HepG2 (cell line): Measurements from ENCODE around the gene ENTHD1. TPM values are rescaled to one million over a fixed set of nuclear protein-coding genes. Genes with fewer than 3 reads are reported as not detected.

Experiments used
- ATAC-seq: fragments of 200-7000 bp; cut with Tn5 transposase; 3 replicates; pipeline ENCODE4 v1.9.1; 2020; ENCODE audit warnings: mild to moderate bottlenecking, moderate library complexity
- BruUV-seq: library from RNA; stranded (reverse); fragments of 400-500 nt; replicated peaks from 2 replicates; lab custom pipeline; 2021; lab: Mats Ljungman, UMichigan
- CTCF ChIA-PET: fragments of 300-600 bp; formaldehyde crosslinking; extraction: SDS; loops from one replicate; lab custom pipeline; 2021; ENCODE audit warnings: low total read pairs, inconsistent platforms, low intra/inter-chr PET ratio; lab: Yijun Ruan, JAX
- POLR2A ChIA-PET: fragments of 350-600 bp; sonication (Branson Sonifier 250); formaldehyde crosslinking; loops from one replicate; lab custom pipeline; 2020; ENCODE audit warnings: antibody characterized with exemption, inconsistent platforms; lab: Yijun Ruan, JAX
- DNase-seq: peaks from one replicate; pipeline ENCODE4 v3.0.0-alpha.2; 2015; ENCODE audit warnings: low spot score
- FAIRE-seq: peaks from 3 replicates; lab custom pipeline; 2011; peaks lifted over from hg19 to GRCh38; lab: Jason Lieb, UNC
- H2AFZ ChIP-seq: one replicate; pipeline ENCODE4 v1.6.1; 2011; ENCODE audit warnings: low read length, inconsistent platforms
- H3K27ac ChIP-seq: fragments of 300-600 bp; 3 replicates; pipeline ENCODE4 v1.8.0; 2011; ENCODE audit warnings: mixed run types, mild to moderate bottlenecking, mixed read lengths, low read length, inconsistent platforms; ENCODE audit not compliant: insufficient read depth; ENCODE audit errors: extremely low read length
- H3K27me3 ChIP-seq, 2 experiments: fragments of 200-600 bp in 1 of 2; 2 replicates in 1 of 2; 3 replicates in 1 of 2; pipeline versions ENCODE4 v1.6.0 to v1.8.0; 2011; ENCODE audit warnings: low read length in 2 of 2, mild to moderate bottlenecking in 2 of 2, moderate library complexity in 2 of 2, inconsistent platforms in 1 of 2; ENCODE audit not compliant: insufficient read depth in 2 of 2, control insufficient read depth in 1 of 2
- H3K36me3 ChIP-seq, 2 experiments: fragments of 200-600 bp in 1 of 2; replicated peaks in 1 of 2; 2 replicates in 1 of 2; 3 replicates in 1 of 2; pipeline versions ENCODE4 v1.5.1 to v1.8.0; 2011; ENCODE audit warnings: low read length in 2 of 2, inconsistent platforms in 1 of 2; ENCODE audit not compliant: insufficient read depth in 2 of 2, control insufficient read depth in 1 of 2
- H3K4me1 ChIP-seq: 2 replicates; pipeline ENCODE4 v1.5.1; 2012; ENCODE audit warnings: low read length, inconsistent platforms; ENCODE audit not compliant: insufficient read depth
- H3K4me2 ChIP-seq: 2 replicates; pipeline ENCODE4 v1.6.0; 2011; ENCODE audit warnings: low read depth, low read length, inconsistent platforms
- H3K4me3 ChIP-seq, 3 experiments: fragments of 200-600 bp in 1 of 3; sonication (generic), shearing (Covaris generic) in 1 of 3; replicated peaks in 1 of 3; 2 replicates each; pipeline ENCODE4 v1.5.1; 2011 to 2016; ENCODE audit warnings: low read length in 3 of 3, inconsistent platforms in 2 of 3, low read depth in 2 of 3, mild to moderate bottlenecking in 2 of 3, control low read depth in 1 of 3, mixed read lengths in 1 of 3; ENCODE audit not compliant: insufficient read depth in 1 of 3
- H3K79me2 ChIP-seq: one replicate; pipeline ENCODE4 v1.6.1; 2011; ENCODE audit warnings: low read length, inconsistent platforms; ENCODE audit not compliant: insufficient read depth
- H3K9ac ChIP-seq: 2 replicates; pipeline ENCODE4 v1.6.0; 2011; ENCODE audit warnings: mild to moderate bottlenecking, low read depth, low read length, inconsistent platforms; ENCODE audit not compliant: insufficient read depth
- H3K9me3 ChIP-seq: 2 replicates; pipeline ENCODE4 v1.5.1; 2012; ENCODE audit warnings: mild to moderate bottlenecking, low read length
- H4K20me1 ChIP-seq: 2 replicates; pipeline ENCODE4 v1.6.0; 2011; ENCODE audit warnings: inconsistent platforms, mild to moderate bottlenecking, low read length, moderate library complexity; ENCODE audit not compliant: insufficient read depth
- ATF7 ChIP-seq, 2 experiments: fragments of 450-650 bp in 1 of 2; sonication (generic) in 1 of 2; formaldehyde crosslinking in 1 of 2; IDR thresholded peaks; 2 replicates each; pipeline versions ENCODE4 v1.4.0 to v1.6.1; 2016 to 2020; ENCODE audit warnings: antibody characterized with exemption in 1 of 2, mild to moderate bottlenecking in 1 of 2, missing genetic modification reagents in 1 of 2
- FOXA1 ChIP-seq, 2 experiments: fragments of 450-650 bp in 1 of 2; sonication (generic) in 1 of 2; formaldehyde crosslinking in 1 of 2; IDR thresholded peaks; 2 replicates each; pipeline versions ENCODE4 v1.4.0 to v1.6.1; 2016 to 2020; ENCODE audit warnings: missing genetic modification reagents in 1 of 2
- MTF2 ChIP-seq: sonication (generic); formaldehyde crosslinking; IDR thresholded peaks from 2 replicates; pipeline ENCODE4 v1.5.0; 2020; ENCODE audit warnings: missing genetic modification reagents, borderline replicate concordance
- NPAS2 ChIP-seq: sonication (generic); formaldehyde crosslinking; IDR thresholded peaks from 2 replicates; pipeline ENCODE4 v1.8.0; 2022; ENCODE audit warnings: mild to moderate bottlenecking, missing genetic modification reagents, borderline replicate concordance
- POLR2AphosphoS2 ChIP-seq: IDR thresholded peaks from 2 replicates; pipeline ENCODE4 v1.6.1; 2011; ENCODE audit warnings: low read depth, low read length, improper control_type of control experiment
- RNF2 ChIP-seq: fragments of 450-650 bp; conservative IDR thresholded peaks from 2 replicates; pipeline ENCODE4 v1.6.1; 2016; ENCODE audit warnings: low read depth
- SP5 ChIP-seq: IDR thresholded peaks from 2 replicates; pipeline ENCODE4 v1.6.1; 2016; ENCODE audit warnings: low read depth, borderline replicate concordance
- TEAD3 ChIP-seq: optimal IDR thresholded peaks from 2 replicates; pipeline ENCODE3; 2016; ENCODE audit warnings: borderline replicate concordance
- TRIM24 ChIP-seq: sonication (generic); formaldehyde crosslinking; IDR thresholded peaks from 2 replicates; pipeline ENCODE4 v1.8.0; 2022; ENCODE audit warnings: mild to moderate bottlenecking, missing genetic modification reagents
- ZKSCAN1 ChIP-seq: fragments of 150-350 bp; IDR thresholded peaks from 2 replicates; pipeline ENCODE4 v1.6.1; 2014; ENCODE audit warnings: low read length
- ZNF20 ChIP-seq: sonication (generic); formaldehyde crosslinking; IDR thresholded peaks from 2 replicates; pipeline ENCODE4 v1.4.0; 2020; ENCODE audit warnings: mild to moderate bottlenecking, moderate library complexity, missing genetic modification reagents
- ZNF768 ChIP-seq: sonication (generic); formaldehyde crosslinking; IDR thresholded peaks from 2 replicates; pipeline ENCODE4 v1.4.0; 2020; ENCODE audit warnings: missing genetic modification reagents
- WGBS: methylation state at CpG from one replicate; pipeline ENCODE4 v1.1.6; 2017; ENCODE audit warnings: low lambda C conversion rate; 5-methylcytosine and 5-hydroxymethylcytosine counted together
- in situ Hi-C: cut with HindIII; loops from 2 replicates; pipeline ENCODE4 v1.10.0; 2017; ENCODE audit warnings: low pct_unique_long_range_greater_than_20kb; ENCODE audit not compliant: extremely low pct_ligation_motif_present
- intact Hi-C: fragments of 100-400 bp; cut with micrococcal nuclease; formaldehyde crosslinking; loops from one replicate; pipeline ENCODE4 v1.10.0; 2022; ENCODE audit not compliant: unreplicated experiment
- polyA plus RNA-seq, 8 experiments: library from polyadenylated mRNA; depleted of rRNA in 3 of 8; stranded (reverse) in 7 of 8; unstranded in 1 of 8; fragments of >200 nt; fragmentation: Illumina TruSeq in 4 of 8; extraction: Trizol in 4 of 8; gene quantifications; 2 replicates each; pipeline versions ENCODE4 v1.2.1 to v1.2.3, GENCODE V29; 2011 to 2016; ENCODE audit warnings: low read depth in 4 of 8, missing spikeins in 1 of 8, mixed read lengths in 1 of 8; ENCODE audit not compliant: insufficient read depth in 1 of 8
- total RNA-seq, 5 experiments: library from RNA; depleted of rRNA; stranded (reverse); fragments of >200 nt; fragmentation: Illumina TruSeq; extraction: Trizol; gene quantifications; 2 replicates each; pipeline ENCODE4 v1.2.3, GENCODE V29; 2016; ENCODE audit warnings: low read depth in 1 of 5
- TF ChIP-seq, protein P1 (sequence below), 2 experiments: IDR thresholded peaks; 2 replicates each; pipeline ENCODE4 v1.6.1; 2011 to 2012; ENCODE audit warnings: low read length in 2 of 2, borderline replicate concordance in 1 of 2, low read depth in 1 of 2, mild to moderate bottlenecking in 1 of 2, moderate library complexity in 1 of 2
- TF ChIP-seq, protein P2 (sequence below): fragments of 450-650 bp; IDR thresholded peaks from 2 replicates; pipeline ENCODE4 v1.6.1; 2017
- TF ChIP-seq, protein P3 (sequence below): sonication (generic); formaldehyde crosslinking; IDR thresholded peaks from 2 replicates; pipeline ENCODE4 v1.5.0; 2020; ENCODE audit warnings: missing genetic modification reagents
- TF ChIP-seq, protein P4 (sequence below): IDR thresholded peaks from 2 replicates; pipeline ENCODE4 v1.6.1; 2016; ENCODE audit warnings: low read depth, borderline replicate concordance

The ENTHD1 gene
- total and polyA plus RNA-seq, 2 of the 13 experiments (the other 11 are each of a cell fraction or from before 2014, with no cell fraction given), result not detected

DNA sequence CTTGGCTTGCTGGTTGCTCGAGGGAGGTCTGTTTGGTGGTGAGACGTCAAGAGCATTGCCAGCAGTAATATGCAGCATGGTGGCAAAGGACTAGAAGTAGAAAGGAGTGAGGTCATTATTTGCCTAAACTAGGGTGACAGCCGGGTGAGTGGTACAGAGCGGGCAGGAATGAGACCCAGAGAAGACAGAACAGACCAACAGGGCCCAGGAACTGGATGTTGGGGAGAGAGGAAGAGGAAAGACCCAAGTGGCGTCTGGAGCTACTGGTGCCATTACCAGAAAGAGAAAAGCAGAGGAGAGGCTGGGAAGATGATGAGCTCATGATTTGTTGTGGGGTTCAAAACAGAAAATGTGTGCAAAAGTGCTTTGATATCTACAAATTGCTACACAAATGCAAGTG, 158.7 kb downstream of the ENTHD1 start:
- TF ChIP-seq ZNF20 (CRISPR knock-in tag) (no peak), SP5 (CRISPR knock-in tag) (no peak), TEAD3 (CRISPR knock-in tag) (no peak), POLR2AphosphoS2 (no peak), ATF7 (IDR thresholded peaks at IDR 0.05) (no peak), ATF7 (CRISPR knock-in tag; IDR thresholded peaks at IDR 0.05) (no peak), FOXA1 (IDR thresholded peaks at IDR 0.05) (no peak), FOXA1 (CRISPR knock-in tag; IDR thresholded peaks at IDR 0.05) (no peak), ZKSCAN1 (no peak), NPAS2 (CRISPR knock-in tag) (no peak), MTF2 (CRISPR knock-in tag) (no peak), TRIM24 (CRISPR knock-in tag) (no peak), RNF2 (no peak), ZNF768 (CRISPR knock-in tag) (no peak)
- TF ChIP-seq, protein P1, sequence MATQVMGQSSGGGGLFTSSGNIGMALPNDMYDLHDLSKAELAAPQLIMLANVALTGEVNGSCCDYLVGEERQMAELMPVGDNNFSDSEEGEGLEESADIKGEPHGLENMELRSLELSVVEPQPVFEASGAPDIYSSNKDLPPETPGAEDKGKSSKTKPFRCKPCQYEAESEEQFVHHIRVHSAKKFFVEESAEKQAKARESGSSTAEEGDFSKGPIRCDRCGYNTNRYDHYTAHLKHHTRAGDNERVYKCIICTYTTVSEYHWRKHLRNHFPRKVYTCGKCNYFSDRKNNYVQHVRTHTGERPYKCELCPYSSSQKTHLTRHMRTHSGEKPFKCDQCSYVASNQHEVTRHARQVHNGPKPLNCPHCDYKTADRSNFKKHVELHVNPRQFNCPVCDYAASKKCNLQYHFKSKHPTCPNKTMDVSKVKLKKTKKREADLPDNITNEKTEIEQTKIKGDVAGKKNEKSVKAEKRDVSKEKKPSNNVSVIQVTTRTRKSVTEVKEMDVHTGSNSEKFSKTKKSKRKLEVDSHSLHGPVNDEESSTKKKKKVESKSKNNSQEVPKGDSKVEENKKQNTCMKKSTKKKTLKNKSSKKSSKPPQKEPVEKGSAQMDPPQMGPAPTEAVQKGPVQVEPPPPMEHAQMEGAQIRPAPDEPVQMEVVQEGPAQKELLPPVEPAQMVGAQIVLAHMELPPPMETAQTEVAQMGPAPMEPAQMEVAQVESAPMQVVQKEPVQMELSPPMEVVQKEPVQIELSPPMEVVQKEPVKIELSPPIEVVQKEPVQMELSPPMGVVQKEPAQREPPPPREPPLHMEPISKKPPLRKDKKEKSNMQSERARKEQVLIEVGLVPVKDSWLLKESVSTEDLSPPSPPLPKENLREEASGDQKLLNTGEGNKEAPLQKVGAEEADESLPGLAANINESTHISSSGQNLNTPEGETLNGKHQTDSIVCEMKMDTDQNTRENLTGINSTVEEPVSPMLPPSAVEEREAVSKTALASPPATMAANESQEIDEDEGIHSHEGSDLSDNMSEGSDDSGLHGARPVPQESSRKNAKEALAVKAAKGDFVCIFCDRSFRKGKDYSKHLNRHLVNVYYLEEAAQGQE (IDR thresholded peaks at IDR 0.05; ENCODE audit: borderline replicate concordance in 1 of 2, low read depth in 1 of 2, low read length in 2 of 2), result no peak
- TF ChIP-seq, protein P2, sequence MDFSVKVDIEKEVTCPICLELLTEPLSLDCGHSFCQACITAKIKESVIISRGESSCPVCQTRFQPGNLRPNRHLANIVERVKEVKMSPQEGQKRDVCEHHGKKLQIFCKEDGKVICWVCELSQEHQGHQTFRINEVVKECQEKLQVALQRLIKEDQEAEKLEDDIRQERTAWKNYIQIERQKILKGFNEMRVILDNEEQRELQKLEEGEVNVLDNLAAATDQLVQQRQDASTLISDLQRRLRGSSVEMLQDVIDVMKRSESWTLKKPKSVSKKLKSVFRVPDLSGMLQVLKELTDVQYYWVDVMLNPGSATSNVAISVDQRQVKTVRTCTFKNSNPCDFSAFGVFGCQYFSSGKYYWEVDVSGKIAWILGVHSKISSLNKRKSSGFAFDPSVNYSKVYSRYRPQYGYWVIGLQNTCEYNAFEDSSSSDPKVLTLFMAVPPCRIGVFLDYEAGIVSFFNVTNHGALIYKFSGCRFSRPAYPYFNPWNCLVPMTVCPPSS, result no peak
- TF ChIP-seq, protein P3, sequence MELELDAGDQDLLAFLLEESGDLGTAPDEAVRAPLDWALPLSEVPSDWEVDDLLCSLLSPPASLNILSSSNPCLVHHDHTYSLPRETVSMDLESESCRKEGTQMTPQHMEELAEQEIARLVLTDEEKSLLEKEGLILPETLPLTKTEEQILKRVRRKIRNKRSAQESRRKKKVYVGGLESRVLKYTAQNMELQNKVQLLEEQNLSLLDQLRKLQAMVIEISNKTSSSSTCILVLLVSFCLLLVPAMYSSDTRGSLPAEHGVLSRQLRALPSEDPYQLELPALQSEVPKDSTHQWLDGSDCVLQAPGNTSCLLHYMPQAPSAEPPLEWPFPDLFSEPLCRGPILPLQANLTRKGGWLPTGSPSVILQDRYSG (CRISPR knock-in tag), result no peak
- TF ChIP-seq, protein P4, sequence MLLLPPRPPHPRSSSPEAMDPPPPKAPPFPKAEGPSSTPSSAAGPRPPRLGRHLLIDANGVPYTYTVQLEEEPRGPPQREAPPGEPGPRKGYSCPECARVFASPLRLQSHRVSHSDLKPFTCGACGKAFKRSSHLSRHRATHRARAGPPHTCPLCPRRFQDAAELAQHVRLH (CRISPR knock-in tag), result no peak
- Histone ChIP-seq H3K9me3 (no peaks in the 10 kb centered on the region), H3K27me3 (peaks cover 6 to 44% of the 10 kb centered on the region in 2 experiments; a peak in 4 of 5 replicates), H4K20me1 (no peaks in the 10 kb centered on the region), H3K4me3 (no peak overlapping the region), H2AFZ (no peak overlapping the region), H3K36me3 (no peaks in the 10 kb centered on the region), H3K79me2 (no peaks in the 10 kb centered on the region), H3K9ac (no peak overlapping the region), H3K27ac (no peak overlapping the region), H3K4me2 (no peak overlapping the region), H3K4me1 (no peaks in the 10 kb centered on the region)
- CTCF ChIA-PET, result no interaction called here
- FAIRE-seq (no peak), DNase-seq (no peak), ATAC-seq (no peak)
- POLR2A ChIA-PET, result no interaction called here
- WGBS, result 0% methylated on average over 5 of the region's 5 CpGs
- in situ Hi-C loops, result no loop called here
- no TSS peak for BruUV-seq
- intact Hi-C loops, result no loop called here
